H9 (cell line): ENCODE data around the gene TMTC1. TPM values are rescaled to one million over a fixed set of nuclear protein-coding genes. Genes with fewer than 3 reads are reported as not detected.

Experiments
- DNase-seq: peaks from one replicate; pipeline ENCODE4 v3.0.0-alpha.2; 2017
- H2AFZ ChIP-seq: one replicate; pipeline ENCODE4 v1.6.1; 2013; ENCODE audit warnings: mild to moderate bottlenecking, low read length, control low read depth, moderate library complexity
- H2AK5ac ChIP-seq: 2 replicates; pipeline ENCODE4 v1.6.1; 2013; ENCODE audit warnings: low read length, control low read depth, mixed read lengths; ENCODE audit not compliant: insufficient read length
- H2BK120ac ChIP-seq: one replicate; pipeline ENCODE4 v1.6.1; 2013; ENCODE audit warnings: low read depth, mild to moderate bottlenecking, low read length, control low read depth, inconsistent platforms; ENCODE audit not compliant: poor library complexity, severe bottlenecking
- H2BK12ac ChIP-seq: 2 replicates; pipeline ENCODE4 v1.6.1; 2013; ENCODE audit warnings: low read length, control low read depth, mixed read lengths, low read depth; ENCODE audit not compliant: insufficient read length
- H2BK15ac ChIP-seq: 2 replicates; pipeline ENCODE4 v1.6.1; 2013; ENCODE audit warnings: low read depth, low read length, control low read depth
- H2BK20ac ChIP-seq: one replicate; pipeline ENCODE4 v1.6.1; 2013; ENCODE audit warnings: low read depth, mild to moderate bottlenecking, low read length, control low read depth, inconsistent platforms; ENCODE audit not compliant: poor library complexity, severe bottlenecking
- H2BK5ac ChIP-seq: 2 replicates; pipeline ENCODE4 v1.6.1; 2013; ENCODE audit warnings: low read length, control low read depth, mixed read lengths; ENCODE audit not compliant: insufficient read length
- H3K14ac ChIP-seq: 2 replicates; pipeline ENCODE4 v1.6.1; 2013; ENCODE audit warnings: low read length, control low read depth; ENCODE audit not compliant: insufficient read depth
- H3K18ac ChIP-seq: 2 replicates; pipeline ENCODE4 v1.6.1; 2013; ENCODE audit warnings: low read depth, mild to moderate bottlenecking, mixed read lengths, low read length, control low read depth; ENCODE audit not compliant: insufficient read length
- H3K23ac ChIP-seq: 2 replicates; pipeline ENCODE4 v1.6.1; 2013; ENCODE audit warnings: low read length, control low read depth, mixed read lengths, low read depth; ENCODE audit not compliant: insufficient read length
- H3K23me2 ChIP-seq: 2 replicates; pipeline ENCODE4 v1.6.1; 2013; ENCODE audit warnings: low read depth, mild to moderate bottlenecking, mixed read lengths, low read length, control low read depth; ENCODE audit not compliant: insufficient read length, poor library complexity, severe bottlenecking
- H3K27ac ChIP-seq: 2 replicates; pipeline ENCODE4 v1.5.1; 2013; ENCODE audit warnings: low read length, control low read depth, mixed read lengths, low read depth; ENCODE audit not compliant: insufficient read length
- H3K27me3 ChIP-seq: 2 replicates; pipeline ENCODE4 v1.6.1; 2013; ENCODE audit warnings: low read length, control low read depth, inconsistent platforms; ENCODE audit not compliant: insufficient read depth
- H3K4ac ChIP-seq: 2 replicates; pipeline ENCODE4 v1.6.1; 2013; ENCODE audit warnings: low read depth, mild to moderate bottlenecking, control low read depth, inconsistent platforms, low read length, moderate library complexity
- H3K4me1 ChIP-seq: 2 replicates; pipeline ENCODE4 v1.6.1; 2013; ENCODE audit warnings: low read length, control low read depth, inconsistent platforms; ENCODE audit not compliant: insufficient read depth
- H3K4me2 ChIP-seq: 2 replicates; pipeline ENCODE4 v1.6.1; 2013; ENCODE audit warnings: low read length, control low read depth, mixed read lengths; ENCODE audit not compliant: insufficient read length, insufficient read depth
- H3K56ac ChIP-seq: 2 replicates; pipeline ENCODE4 v1.6.1; 2013; ENCODE audit warnings: low read depth, mild to moderate bottlenecking, mixed read lengths, low read length, control low read depth; ENCODE audit not compliant: insufficient read length
- H3K79me1 ChIP-seq: 2 replicates; pipeline ENCODE4 v1.6.1; 2013; ENCODE audit warnings: low read depth, mild to moderate bottlenecking, moderate library complexity, low read length, control low read depth, inconsistent platforms; ENCODE audit not compliant: insufficient read depth, poor library complexity, severe bottlenecking
- H3K79me2 ChIP-seq: 2 replicates; pipeline ENCODE4 v1.6.1; 2013; ENCODE audit warnings: low read length, control low read depth, inconsistent platforms; ENCODE audit not compliant: insufficient read depth
- H3K9ac ChIP-seq: 2 replicates; pipeline ENCODE4 v1.6.1; 2013; ENCODE audit warnings: low read length, control low read depth, mixed read lengths; ENCODE audit not compliant: insufficient read length; ENCODE audit errors: extremely low read depth
- H3K9me3 ChIP-seq: one replicate; pipeline ENCODE4 v1.6.1; 2013; ENCODE audit warnings: low read depth, low read length, inconsistent platforms; ENCODE audit not compliant: control insufficient read depth
- H3T11ph ChIP-seq: one replicate; pipeline ENCODE4 v1.6.1; 2013; ENCODE audit warnings: mild to moderate bottlenecking, low read length, control low read depth, inconsistent platforms
- H4K20me1 ChIP-seq: one replicate; pipeline ENCODE4 v1.6.1; 2013; ENCODE audit not compliant: control insufficient read depth, insufficient read length, insufficient read depth
- H4K5ac ChIP-seq: 2 replicates; pipeline ENCODE4 v1.6.1; 2013; ENCODE audit warnings: low read depth, mild to moderate bottlenecking, mixed read lengths, low read length, control low read depth; ENCODE audit not compliant: insufficient read length
- H4K8ac ChIP-seq: replicated peaks from 2 replicates; pipeline ENCODE4 v1.6.1; 2013; ENCODE audit warnings: low read length, control low read depth, mixed read lengths, low read depth; ENCODE audit not compliant: insufficient read length
- H4K91ac ChIP-seq: 2 replicates; pipeline ENCODE4 v1.6.1; 2013; ENCODE audit warnings: low read depth, mild to moderate bottlenecking, moderate library complexity, mixed read lengths, low read length, control low read depth; ENCODE audit not compliant: insufficient read length
- H3K27ac Mint-ChIP-seq, 3 experiments: 2 replicates in 2 of 3; 3 replicates in 1 of 3; pipeline ENCODE4 v1.8.0; 2020 to 2021; ENCODE audit warnings: mixed read lengths in 3 of 3, mild to moderate bottlenecking in 1 of 3, moderate library complexity in 1 of 3
- H3K27me3 Mint-ChIP-seq: 2 replicates; pipeline ENCODE4 v1.8.0; 2021; ENCODE audit warnings: low read depth, mild to moderate bottlenecking, moderate library complexity, mixed read lengths
- H3K36me3 Mint-ChIP-seq, 3 experiments: 2 replicates in 2 of 3; 3 replicates in 1 of 3; pipeline ENCODE4 v1.8.0; 2020 to 2021; ENCODE audit warnings: low read depth in 3 of 3, mixed read lengths in 3 of 3; ENCODE audit not compliant: insufficient read depth in 1 of 3
- H3K4me1 Mint-ChIP-seq, 2 experiments: 2 replicates each; pipeline ENCODE4 v1.8.0; 2020; ENCODE audit warnings: mixed read lengths in 2 of 2
- H3K4me3 Mint-ChIP-seq, 2 experiments: 2 replicates in 1 of 2; 3 replicates in 1 of 2; pipeline ENCODE4 v1.8.0; 2020 to 2021; ENCODE audit warnings: mild to moderate bottlenecking in 2 of 2, mixed read lengths in 2 of 2, moderate library complexity in 1 of 2
- H3K9me3 Mint-ChIP-seq, 2 experiments: 2 replicates in 1 of 2; 3 replicates in 1 of 2; pipeline ENCODE4 v1.8.0; 2020; ENCODE audit warnings: mild to moderate bottlenecking in 2 of 2, mixed read lengths in 2 of 2, moderate library complexity in 1 of 2
- total RNA-seq: library from RNA; stranded (reverse); gene quantifications from 2 replicates; pipeline ENCODE4 v1.2.1, GENCODE V29; 2021
- TF ChIP-seq, protein P1 (sequence below): fragments of 200-600 bp; sonication (generic); conservative IDR thresholded peaks from 3 replicates; pipeline ENCODE4 v1.8.0; 2021; ENCODE audit warnings: antibody characterized with exemption, mild to moderate bottlenecking

Gene TMTC1
- total RNA-seq, 1 experiment from 2014 or later: 16.1 TPM

DNA sequence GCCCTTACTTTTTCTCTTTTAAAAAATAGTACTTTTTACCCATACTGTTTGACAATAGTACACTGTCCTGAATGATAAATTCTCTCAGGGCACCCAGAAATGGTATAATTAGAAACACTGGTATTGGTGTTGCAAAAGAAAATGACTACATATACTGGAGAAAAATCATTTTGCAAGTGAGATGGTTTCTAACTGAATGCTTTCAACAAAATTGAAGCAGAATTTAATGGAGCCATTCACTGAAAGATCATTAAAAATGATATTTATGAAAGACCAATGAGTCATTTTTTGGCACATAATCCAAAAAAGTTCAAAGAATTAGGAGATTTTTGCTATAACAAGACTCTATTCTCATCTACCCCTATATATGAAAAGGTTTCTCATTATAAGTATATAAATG lies 68.8 kb downstream of the TMTC1 start:
- no peaks in the 10 kb centered on the region for H3K9me3 Mint-ChIP-seq
- Histone ChIP-seq H3K79me2 (no peaks in the 10 kb centered on the region), H3K23ac (no peak overlapping the region), H3K27ac (no peak overlapping the region), H2BK15ac (no peak overlapping the region), H4K20me1 (no peaks in the 10 kb centered on the region), H3K9ac (no peak overlapping the region), H2AFZ (no peak overlapping the region), H3K18ac (no peak overlapping the region), H2AK5ac (no peak overlapping the region), H3K56ac (no peak overlapping the region), H3K79me1 (no peaks in the 10 kb centered on the region), H2BK5ac (no peak overlapping the region), H4K5ac (no peak overlapping the region), H3K4me2 (no peak overlapping the region), H3K4ac (no peak overlapping the region), H3K27me3 (no peaks in the 10 kb centered on the region), H3K9me3 (no peaks in the 10 kb centered on the region), H3K4me1 (no peaks in the 10 kb centered on the region), H3T11ph (no peak overlapping the region), H2BK20ac (no peak overlapping the region), H4K8ac (no peak overlapping the region), H3K14ac (no peak overlapping the region), H3K23me2 (no peaks in the 10 kb centered on the region), H2BK12ac (no peak overlapping the region), H2BK120ac (no peak overlapping the region), H4K91ac (no peak overlapping the region)
- no peaks in the 10 kb centered on the region for H3K27me3 Mint-ChIP-seq
- TF ChIP-seq, protein P1, sequence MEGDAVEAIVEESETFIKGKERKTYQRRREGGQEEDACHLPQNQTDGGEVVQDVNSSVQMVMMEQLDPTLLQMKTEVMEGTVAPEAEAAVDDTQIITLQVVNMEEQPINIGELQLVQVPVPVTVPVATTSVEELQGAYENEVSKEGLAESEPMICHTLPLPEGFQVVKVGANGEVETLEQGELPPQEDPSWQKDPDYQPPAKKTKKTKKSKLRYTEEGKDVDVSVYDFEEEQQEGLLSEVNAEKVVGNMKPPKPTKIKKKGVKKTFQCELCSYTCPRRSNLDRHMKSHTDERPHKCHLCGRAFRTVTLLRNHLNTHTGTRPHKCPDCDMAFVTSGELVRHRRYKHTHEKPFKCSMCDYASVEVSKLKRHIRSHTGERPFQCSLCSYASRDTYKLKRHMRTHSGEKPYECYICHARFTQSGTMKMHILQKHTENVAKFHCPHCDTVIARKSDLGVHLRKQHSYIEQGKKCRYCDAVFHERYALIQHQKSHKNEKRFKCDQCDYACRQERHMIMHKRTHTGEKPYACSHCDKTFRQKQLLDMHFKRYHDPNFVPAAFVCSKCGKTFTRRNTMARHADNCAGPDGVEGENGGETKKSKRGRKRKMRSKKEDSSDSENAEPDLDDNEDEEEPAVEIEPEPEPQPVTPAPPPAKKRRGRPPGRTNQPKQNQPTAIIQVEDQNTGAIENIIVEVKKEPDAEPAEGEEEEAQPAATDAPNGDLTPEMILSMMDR: no peak
- DNase-seq: no peak
- H3K4me1 Mint-ChIP-seq: peaks cover 5 to 11% of the 10 kb centered on the region in 2 experiments
- peaks cover 0 to 2% (median 0%) of the 10 kb centered on the region in 3 experiments; a peak in 1 of 7 replicates for H3K36me3 Mint-ChIP-seq
- no peak overlapping the region for H3K27ac Mint-ChIP-seq
- H3K4me3 Mint-ChIP-seq: no peak overlapping the region
